ELR (cell line): Measurements from ENCODE around the gene IER5L.
"Not testable (repeated sequence)": the region's sequence is repeated elsewhere in the genome, so short reads cannot be mapped to it uniquely, and the experiment has no call there.

Experiments
- DNase-seq: peaks from one replicate; pipeline ENCODE4 v3.0.0-alpha.2; 2015; ENCODE audit warnings: low read depth

IER5L gene

GRCh38 chr9:129202613-129203555 is 24.8 kb upstream of the IER5L start:
- DNase-seq, result peak; percentile 84

GRCh38 chr9:129201866-129202265 is 23.8 kb upstream of the IER5L start:
- no peak for DNase-seq

GRCh38 chr9:129201289-129201688 is 23.2 kb upstream of the IER5L start:
- no peak for DNase-seq

- no peak for DNase-seq
These were observed 22.2 kb upstream of the IER5L start for GRCh38 chr9:129200255-129200654.

- DNase-seq, result no peak
These were observed 21.0 kb upstream of the IER5L start for GRCh38 chr9:129199044-129199435.

- peak; percentile 72 for DNase-seq
These were observed 20.4 kb upstream of the IER5L start for GRCh38 chr9:129198319-129199043.

DNA sequence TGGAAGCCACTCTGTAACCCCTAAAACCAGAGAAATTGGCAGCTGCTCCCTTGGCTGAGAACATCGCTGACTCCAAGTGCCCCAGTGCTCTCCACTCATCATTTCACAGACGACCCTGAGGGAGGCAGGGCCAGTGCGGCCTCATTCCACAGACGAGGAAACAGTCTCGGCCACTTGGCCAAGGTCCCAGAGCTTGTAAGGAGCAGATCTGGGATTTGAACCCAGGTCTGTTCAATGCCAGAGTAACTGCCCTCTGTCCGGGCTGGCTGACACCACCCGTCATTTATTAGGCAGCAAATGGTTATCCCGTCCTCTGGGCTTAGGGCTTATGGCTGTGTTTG is 19.9 kb upstream of the IER5L start:
- DNase-seq, result no peak

GRCh38 chr9:129197045-129197444 is 19.0 kb upstream of the IER5L start:
- DNase-seq, result not testable (repeated sequence)

DNA sequence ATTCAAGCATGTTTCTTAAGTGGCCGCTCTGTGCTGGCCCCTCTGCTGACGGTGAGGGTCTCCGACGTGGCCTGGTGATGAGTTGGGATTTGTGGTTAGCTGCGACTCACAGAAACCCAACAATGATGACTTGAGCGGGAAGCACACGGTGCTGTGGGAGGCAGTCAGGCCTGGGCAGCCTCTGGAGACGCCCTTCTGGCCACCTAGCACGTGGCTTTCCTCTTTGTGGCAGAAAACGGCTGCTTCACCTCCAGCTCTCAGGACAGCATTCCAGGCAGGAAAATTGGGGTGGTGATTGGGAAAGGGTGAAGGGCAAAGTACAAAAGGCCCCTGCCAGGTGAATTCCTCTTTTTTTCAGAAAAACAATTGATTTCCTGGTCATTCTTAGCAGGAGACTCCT is 17.5 kb upstream of the IER5L start:
- DNase-seq, result peak; percentile 28

GRCh38 chr9:129194221-129194620 is 16.2 kb upstream of the IER5L start:
- DNase-seq, result no peak

GRCh38 chr9:129193655-129194054 is 15.6 kb upstream of the IER5L start:
- no peak for DNase-seq

GRCh38 chr9:129191234-129191633 is 13.2 kb upstream of the IER5L start:
- DNase-seq, result no peak

DNA sequence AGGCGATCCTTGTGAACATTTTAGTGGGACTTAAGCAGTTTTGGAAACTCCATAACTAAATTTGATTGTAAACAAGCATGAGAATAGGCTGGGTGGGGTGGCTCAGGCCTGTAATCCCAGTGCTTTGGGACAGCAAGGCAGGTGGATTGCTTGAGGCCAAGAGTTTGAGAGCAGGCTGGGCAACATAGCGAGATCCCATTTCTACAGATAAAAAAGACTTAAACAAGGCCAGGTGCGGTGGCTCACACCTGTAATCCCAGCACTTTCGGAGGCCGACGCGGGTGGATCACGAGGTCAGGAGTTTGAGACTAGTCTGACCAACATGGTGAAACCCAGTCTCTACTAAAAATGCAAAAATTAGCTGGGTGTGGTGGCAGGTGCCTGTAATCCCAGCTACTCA is 11.9 kb upstream of the IER5L start:
- DNase-seq, result not testable (repeated sequence)

- no peak for DNase-seq
These were observed 9.0 kb upstream of the IER5L start for GRCh38 chr9:129187042-129187441.

GRCh38 chr9:129185991-129186390 is 7.9 kb upstream of the IER5L start:
- peak; percentile 78 for DNase-seq

GRCh38 chr9:129185402-129185801 is 7.3 kb upstream of the IER5L start:
- DNase-seq, result no peak

DNA sequence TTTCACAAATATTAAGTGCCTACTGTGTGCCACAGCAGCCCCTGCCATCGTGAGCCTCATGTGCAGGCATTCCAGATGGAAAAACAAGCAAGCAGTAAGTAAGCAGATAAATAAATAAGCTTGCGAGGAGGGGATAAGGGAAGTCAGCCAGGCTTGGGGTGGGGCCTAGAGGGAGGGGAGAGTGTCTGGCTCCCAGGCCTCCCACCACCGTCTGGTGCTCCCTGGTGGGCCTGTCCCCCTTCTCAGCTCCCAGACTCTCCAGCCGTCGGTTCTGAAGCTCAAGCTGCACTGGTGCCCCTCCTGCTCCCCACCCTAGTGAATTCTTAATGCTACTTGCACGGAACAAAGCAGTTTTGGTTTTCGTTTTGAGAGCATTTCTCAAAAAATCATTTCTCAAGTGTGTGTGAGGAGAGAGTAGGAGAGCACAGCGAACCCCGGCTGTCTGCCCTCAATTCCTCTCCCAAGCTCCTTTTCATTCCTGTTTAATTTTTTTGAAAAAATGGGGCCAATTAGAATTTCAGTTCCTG is 6.6 kb upstream of the IER5L start:
- no peak for DNase-seq

GRCh38 chr9:129184219-129184524 is 6.1 kb upstream of the IER5L start:
- DNase-seq, result no peak

- DNase-seq, result peak; percentile 43
These were observed 5.6 kb upstream of the IER5L start for GRCh38 chr9:129183495-129184218.

DNA sequence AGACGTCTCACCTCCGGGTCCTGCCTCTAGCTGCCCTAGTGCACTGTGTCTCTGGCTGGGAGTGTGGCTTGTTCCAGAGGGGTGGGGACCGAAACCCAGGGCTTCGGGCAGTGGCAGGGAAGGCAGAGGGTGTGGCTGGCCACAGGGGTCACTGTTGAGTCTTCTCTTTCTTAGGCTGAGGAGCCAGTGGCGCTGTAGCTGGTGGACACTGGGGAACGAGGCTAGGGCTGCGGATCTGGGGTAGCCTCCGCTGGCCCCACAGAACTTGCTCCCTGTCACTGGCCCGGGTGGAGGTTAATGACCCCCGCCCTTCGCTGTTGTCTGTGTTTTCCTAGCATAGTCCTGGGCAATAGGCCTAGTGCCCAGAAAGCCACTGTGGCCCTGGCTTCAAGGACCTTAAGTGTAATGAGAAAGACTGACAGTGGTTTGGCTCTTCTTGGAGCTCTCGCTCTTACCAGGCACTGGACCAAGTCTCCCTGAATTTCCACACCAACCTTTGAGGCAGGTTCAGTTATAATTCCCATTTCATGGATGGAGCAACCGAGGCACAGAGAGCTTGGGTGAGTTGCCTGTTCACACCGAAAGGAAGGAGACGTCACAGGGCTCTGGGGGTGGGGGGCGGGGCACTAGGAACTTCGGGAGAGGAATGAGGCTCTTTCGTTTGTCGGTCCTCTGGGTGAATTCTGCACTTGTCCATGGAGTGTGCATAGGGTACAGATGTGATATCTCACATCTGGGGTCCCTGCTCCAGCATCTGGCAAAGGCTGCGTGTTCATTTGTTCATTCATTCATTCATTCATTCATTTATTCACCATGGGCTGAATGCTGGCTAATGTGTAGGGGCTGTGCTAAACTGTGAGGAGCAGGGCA is 4.8 kb upstream of the IER5L start:
- peak; percentile 49 for DNase-seq

GRCh38 chr9:129182122-129182521 is 4.1 kb upstream of the IER5L start:
- no peak for DNase-seq

DNA sequence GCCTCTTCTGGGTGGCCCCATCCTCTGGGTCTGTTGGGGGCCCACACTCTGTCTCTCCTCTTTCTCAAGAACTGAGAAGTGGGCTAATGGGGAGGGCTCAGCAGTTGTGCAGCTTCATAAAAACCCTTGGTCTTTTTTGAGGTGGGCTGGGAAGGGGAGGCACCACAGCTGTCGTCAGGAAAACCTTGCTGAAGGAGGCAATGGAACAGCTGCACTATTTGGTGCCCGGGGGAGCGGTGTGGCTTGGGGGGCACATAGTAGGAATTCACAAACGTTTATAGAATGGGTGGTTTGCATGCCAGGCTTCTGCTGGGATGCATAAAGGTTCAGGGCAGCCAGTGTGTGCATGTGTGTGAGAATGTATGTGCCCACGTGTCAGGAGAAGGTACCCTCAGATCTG is 3.2 kb upstream of the IER5L start:
- no peak for DNase-seq
